Measurements from ENCODE around the gene SCRN1. TPM values are rescaled to one million over a fixed set of nuclear protein-coding genes. Genes with fewer than 3 reads are reported as not detected.

The SCRN1 gene
- total and polyA plus RNA-seq, 2 of the 13 experiments (the other 11 are each of a cell fraction or from before 2014, with no cell fraction given): 43.2 to 49.8 TPM

DNA sequence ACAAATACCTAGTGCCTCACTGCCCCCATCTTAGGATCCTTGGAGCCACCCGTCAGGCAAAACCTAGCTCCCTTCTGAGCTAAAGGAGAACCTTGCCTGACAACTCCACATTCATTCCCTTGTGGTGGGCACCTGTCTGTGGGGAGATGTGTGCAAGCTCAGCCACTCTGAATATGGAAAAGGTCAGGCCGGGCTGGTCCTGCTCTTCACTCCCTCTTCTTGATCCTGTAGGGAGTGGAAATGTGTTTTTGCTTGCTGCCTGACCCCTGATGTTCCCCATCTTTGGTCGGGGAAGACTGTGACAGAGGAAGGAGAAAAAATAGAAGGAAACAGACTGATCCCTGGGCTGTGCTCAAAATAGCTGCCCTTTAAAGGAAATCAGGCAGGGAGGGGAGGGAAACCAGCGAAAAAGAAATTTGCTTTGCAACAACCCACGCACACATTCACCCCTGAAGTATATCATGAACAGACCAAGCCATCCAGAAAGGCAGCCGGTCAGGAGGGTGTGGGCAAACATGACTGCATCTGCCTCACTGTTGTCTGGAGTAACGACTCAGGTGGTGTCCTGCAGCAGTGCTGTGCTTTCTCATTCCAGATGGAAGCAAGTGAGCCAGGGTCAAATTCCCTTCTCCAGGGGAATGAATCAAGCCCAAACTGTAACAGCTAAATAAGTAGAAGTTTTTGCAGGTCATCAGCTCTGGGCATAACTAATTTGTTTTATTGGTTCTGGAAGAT, 74.0 kb downstream of the SCRN1 start (continued):
- TF ChIP-seq, protein P1, sequence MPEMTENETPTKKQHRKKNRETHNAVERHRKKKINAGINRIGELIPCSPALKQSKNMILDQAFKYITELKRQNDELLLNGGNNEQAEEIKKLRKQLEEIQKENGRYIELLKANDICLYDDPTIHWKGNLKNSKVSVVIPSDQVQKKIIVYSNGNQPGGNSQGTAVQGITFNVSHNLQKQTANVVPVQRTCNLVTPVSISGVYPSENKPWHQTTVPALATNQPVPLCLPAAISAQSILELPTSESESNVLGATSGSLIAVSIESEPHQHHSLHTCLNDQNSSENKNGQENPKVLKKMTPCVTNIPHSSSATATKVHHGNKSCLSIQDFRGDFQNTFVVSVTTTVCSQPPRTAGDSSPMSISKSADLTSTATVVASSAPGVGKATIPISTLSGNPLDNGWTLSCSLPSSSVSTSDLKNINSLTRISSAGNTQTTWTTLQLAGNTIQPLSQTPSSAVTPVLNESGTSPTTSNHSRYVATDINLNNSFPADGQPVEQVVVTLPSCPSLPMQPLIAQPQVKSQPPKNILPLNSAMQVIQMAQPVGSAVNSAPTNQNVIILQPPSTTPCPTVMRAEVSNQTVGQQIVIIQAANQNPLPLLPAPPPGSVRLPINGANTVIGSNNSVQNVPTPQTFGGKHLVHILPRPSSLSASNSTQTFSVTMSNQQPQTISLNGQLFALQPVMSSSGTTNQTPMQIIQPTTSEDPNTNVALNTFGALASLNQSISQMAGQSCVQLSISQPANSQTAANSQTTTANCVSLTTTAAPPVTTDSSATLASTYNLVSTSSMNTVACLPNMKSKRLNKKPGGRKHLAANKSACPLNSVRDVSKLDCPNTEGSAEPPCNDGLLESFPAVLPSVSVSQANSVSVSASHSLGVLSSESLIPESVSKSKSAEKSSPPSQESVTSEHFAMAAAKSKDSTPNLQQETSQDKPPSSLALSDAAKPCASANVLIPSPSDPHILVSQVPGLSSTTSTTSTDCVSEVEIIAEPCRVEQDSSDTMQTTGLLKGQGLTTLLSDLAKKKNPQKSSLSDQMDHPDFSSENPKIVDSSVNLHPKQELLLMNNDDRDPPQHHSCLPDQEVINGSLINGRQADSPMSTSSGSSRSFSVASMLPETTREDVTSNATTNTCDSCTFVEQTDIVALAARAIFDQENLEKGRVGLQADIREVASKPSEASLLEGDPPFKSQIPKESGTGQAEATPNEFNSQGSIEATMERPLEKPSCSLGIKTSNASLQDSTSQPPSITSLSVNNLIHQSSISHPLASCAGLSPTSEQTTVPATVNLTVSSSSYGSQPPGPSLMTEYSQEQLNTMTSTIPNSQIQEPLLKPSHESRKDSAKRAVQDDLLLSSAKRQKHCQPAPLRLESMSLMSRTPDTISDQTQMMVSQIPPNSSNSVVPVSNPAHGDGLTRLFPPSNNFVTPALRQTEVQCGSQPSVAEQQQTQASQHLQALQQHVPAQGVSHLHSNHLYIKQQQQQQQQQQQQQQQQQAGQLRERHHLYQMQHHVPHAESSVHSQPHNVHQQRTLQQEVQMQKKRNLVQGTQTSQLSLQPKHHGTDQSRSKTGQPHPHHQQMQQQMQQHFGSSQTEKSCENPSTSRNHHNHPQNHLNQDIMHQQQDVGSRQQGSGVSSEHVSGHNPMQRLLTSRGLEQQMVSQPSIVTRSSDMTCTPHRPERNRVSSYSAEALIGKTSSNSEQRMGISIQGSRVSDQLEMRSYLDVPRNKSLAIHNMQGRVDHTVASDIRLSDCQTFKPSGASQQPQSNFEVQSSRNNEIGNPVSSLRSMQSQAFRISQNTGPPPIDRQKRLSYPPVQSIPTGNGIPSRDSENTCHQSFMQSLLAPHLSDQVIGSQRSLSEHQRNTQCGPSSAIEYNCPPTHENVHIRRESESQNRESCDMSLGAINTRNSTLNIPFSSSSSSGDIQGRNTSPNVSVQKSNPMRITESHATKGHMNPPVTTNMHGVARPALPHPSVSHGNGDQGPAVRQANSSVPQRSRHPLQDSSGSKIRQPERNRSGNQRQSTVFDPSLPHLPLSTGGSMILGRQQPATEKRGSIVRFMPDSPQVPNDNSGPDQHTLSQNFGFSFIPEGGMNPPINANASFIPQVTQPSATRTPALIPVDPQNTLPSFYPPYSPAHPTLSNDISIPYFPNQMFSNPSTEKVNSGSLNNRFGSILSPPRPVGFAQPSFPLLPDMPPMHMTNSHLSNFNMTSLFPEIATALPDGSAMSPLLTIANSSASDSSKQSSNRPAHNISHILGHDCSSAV (CRISPR knock-in tag; IDR thresholded peaks at IDR 0.05; ENCODE audit: borderline replicate concordance): no peak
- TF ChIP-seq ZNF563 (CRISPR knock-in tag; IDR thresholded peaks at IDR 0.05) (no peak), ATF7-NPFF (CRISPR knock-in tag; IDR thresholded peaks at IDR 0.05; ENCODE audit: low read depth) (no peak)
- TF ChIP-seq, protein P2, sequence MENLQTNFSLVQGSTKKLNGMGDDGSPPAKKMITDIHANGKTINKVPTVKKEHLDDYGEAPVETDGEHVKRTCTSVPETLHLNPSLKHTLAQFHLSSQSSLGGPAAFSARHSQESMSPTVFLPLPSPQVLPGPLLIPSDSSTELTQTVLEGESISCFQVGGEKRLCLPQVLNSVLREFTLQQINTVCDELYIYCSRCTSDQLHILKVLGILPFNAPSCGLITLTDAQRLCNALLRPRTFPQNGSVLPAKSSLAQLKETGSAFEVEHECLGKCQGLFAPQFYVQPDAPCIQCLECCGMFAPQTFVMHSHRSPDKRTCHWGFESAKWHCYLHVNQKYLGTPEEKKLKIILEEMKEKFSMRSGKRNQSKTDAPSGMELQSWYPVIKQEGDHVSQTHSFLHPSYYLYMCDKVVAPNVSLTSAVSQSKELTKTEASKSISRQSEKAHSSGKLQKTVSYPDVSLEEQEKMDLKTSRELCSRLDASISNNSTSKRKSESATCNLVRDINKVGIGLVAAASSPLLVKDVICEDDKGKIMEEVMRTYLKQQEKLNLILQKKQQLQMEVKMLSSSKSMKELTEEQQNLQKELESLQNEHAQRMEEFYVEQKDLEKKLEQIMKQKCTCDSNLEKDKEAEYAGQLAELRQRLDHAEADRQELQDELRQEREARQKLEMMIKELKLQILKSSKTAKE (CRISPR knock-in tag; IDR thresholded peaks at IDR 0.05; ENCODE audit: borderline replicate concordance): no peak

Measured in HepG2 (cell line).